Ovary (tissue), 3 donors: Measurements from ENCODE around the gene CD300LD.

Experiments
- CTCF ChIP-seq, 3 donors: fragments of 450-650 bp in 2 of 3; fragments of 200-600 bp in 1 of 3; IDR thresholded peaks; one replicate each; pipeline versions ENCODE4 v1.5.1 to v1.8.0; 2016 to 2022; ENCODE audit warnings: antibody characterized with exemption in 3 of 3, mild to moderate bottlenecking in 1 of 3
- EP300 ChIP-seq: sonication (generic); formaldehyde crosslinking; IDR thresholded peaks from one replicate; pipeline ENCODE4 v1.6.1; 2017; ENCODE audit warnings: antibody characterized with exemption
- POLR2A ChIP-seq: fragments of 450-650 bp; IDR thresholded peaks from one replicate; pipeline ENCODE4 v1.6.1; 2017; ENCODE audit warnings: antibody characterized with exemption, mild to moderate bottlenecking, moderate library complexity
- donor health status: DM: no; HTN: no; CAD: no.

- no peak for TF ChIP-seq CTCF (IDR thresholded peaks at IDR 0.05)
- TF ChIP-seq POLR2A, result no peak
- no peak for TF ChIP-seq EP300
These were observed 48.0 kb downstream of the CD300LD start for GRCh38 chr17:74543891-74544760.
